Retinal pigment epithelial cell (primary cell): ENCODE measurements around the gene B4GALT7.
"Not testable (repeated sequence)": the region's sequence is repeated elsewhere in the genome, so short reads cannot be mapped to it uniquely, and the experiment has no call there.

Source experiments
- DNase-seq: peaks from one replicate; pipeline ENCODE4 v3.0.0-alpha.2; 2010; ENCODE audit warnings: low read depth
- H3K4me3 ChIP-seq: 2 replicates; pipeline ENCODE4 v1.5.1; 2011; ENCODE audit warnings: mild to moderate bottlenecking, low read length, control low read depth, moderate library complexity
- TF ChIP-seq, protein P1 (sequence below): conservative IDR thresholded peaks from 2 replicates; pipeline ENCODE4 v1.5.1; 2011; ENCODE audit warnings: low read depth, low read length, control low read depth, inconsistent platforms

Gene B4GALT7

GRCh38 chr5:177609076-177610059, 9.4 kb downstream of the B4GALT7 start:
- no peak for DNase-seq
- H3K4me3 ChIP-seq = no peak overlapping the region
- TF ChIP-seq, protein P1, sequence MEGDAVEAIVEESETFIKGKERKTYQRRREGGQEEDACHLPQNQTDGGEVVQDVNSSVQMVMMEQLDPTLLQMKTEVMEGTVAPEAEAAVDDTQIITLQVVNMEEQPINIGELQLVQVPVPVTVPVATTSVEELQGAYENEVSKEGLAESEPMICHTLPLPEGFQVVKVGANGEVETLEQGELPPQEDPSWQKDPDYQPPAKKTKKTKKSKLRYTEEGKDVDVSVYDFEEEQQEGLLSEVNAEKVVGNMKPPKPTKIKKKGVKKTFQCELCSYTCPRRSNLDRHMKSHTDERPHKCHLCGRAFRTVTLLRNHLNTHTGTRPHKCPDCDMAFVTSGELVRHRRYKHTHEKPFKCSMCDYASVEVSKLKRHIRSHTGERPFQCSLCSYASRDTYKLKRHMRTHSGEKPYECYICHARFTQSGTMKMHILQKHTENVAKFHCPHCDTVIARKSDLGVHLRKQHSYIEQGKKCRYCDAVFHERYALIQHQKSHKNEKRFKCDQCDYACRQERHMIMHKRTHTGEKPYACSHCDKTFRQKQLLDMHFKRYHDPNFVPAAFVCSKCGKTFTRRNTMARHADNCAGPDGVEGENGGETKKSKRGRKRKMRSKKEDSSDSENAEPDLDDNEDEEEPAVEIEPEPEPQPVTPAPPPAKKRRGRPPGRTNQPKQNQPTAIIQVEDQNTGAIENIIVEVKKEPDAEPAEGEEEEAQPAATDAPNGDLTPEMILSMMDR = no peak

GRCh38 chr5:177610131-177610769, 10.3 kb downstream of the B4GALT7 start:
- H3K4me3 ChIP-seq = no peak overlapping the region
- TF ChIP-seq, protein P1 = no peak
- DNase-seq = no peak

GRCh38 chr5:177610770-177611445, 11.0 kb downstream of the B4GALT7 start:
- DNase-seq = no peak
- TF ChIP-seq, protein P1 = no peak
- H3K4me3 ChIP-seq = no peak overlapping the region

- no peak overlapping the region for H3K4me3 ChIP-seq
- TF ChIP-seq, protein P1 = no peak
- no peak for DNase-seq
These were observed 11.7 kb downstream of the B4GALT7 start for GRCh38 chr5:177611446-177612214.

- DNase-seq = no peak
- TF ChIP-seq, protein P1 = no peak
- H3K4me3 ChIP-seq = no peak overlapping the region
These were observed 12.3 kb downstream of the B4GALT7 start for GRCh38 chr5:177612215-177612673.

- DNase-seq = no peak
- TF ChIP-seq, protein P1 = no peak
These were observed 20.6 kb downstream of the B4GALT7 start for GRCh38 chr5:177620560-177620959.

DNA sequence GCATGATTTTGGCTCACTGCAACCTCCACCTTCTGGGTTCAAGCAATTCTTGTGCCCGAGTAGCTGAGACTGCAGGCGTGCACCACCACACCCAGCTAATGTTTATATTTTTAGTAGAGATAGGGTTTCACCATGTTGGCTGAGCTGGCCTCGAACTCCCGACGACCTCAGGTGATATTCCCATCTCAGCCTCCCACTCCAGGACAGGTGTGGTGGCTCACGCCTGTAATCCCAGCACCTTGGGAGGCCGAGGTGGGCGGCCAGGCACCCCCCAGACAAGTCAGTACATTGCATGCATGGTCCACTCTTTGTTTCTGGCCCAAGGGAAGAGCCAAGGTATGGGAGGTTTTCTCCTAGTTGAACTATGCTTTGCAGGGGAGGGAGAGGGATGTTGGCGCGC, 24.2 kb downstream of the B4GALT7 start:
- H3K4me3 ChIP-seq, DNase-seq: not testable (repeated sequence)

More at GRCh38 chr5:177620560-177620959, 20.6 kb downstream of the B4GALT7 start:
- H3K4me3 ChIP-seq = no peak overlapping the region

- DNase-seq, H3K4me3 ChIP-seq: not testable (repeated sequence)
These were observed 30.3 kb downstream of the B4GALT7 start for GRCh38 chr5:177630186-177630585.

DNA sequence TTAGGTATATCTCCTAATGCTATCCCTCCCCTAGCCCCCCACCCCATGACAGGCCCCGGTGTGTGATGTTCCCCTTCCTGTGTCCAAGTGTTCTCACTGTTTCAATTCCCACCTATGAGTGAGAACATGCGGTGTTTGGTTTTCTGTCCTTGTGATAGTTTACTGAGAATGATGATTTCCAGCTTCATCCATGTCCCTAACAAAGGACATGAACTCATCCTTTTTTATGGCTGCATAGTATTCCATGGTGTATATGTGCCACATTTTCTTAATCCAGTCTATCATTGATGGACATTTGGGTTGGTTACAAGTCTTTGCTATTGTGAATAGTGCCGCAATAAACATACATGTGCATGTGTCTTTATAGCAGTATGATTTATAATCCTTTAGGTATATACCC, 35.0 kb downstream of the B4GALT7 start:
- DNase-seq, H3K4me3 ChIP-seq: not testable (repeated sequence)

- DNase-seq, H3K4me3 ChIP-seq: not testable (repeated sequence)
These were observed 45.5 kb downstream of the B4GALT7 start for GRCh38 chr5:177645462-177645861.
